ENCODE data around the gene POLN.

The POLN gene

GRCh38 chr4:2076908-2077536, 164.9 kb downstream of the POLN start:
- no peaks in the 10 kb centered on the region for H3K9me2 ChIP-seq (replicated peaks; ENCODE audit: low read depth, low read length)
- no peaks in the 10 kb centered on the region for H3K27me3 ChIP-seq (ENCODE audit: insufficient read depth, low read length, poor library complexity, severe bottlenecking)
- no peak overlapping the region for H3K9ac ChIP-seq (ENCODE audit: low read depth, low read length, poor library complexity, severe bottlenecking)
- no peaks in the 10 kb centered on the region for H3K4me1 ChIP-seq (ENCODE audit: insufficient read depth, low read length, poor library complexity, severe bottlenecking)
- no peaks in the 10 kb centered on the region for H4K20me1 ChIP-seq (ENCODE audit: insufficient read depth, low read length, poor library complexity, severe bottlenecking)
- no peak for TF ChIP-seq EZH2phosphoT487 (IDR thresholded peaks at IDR 0.05; ENCODE audit: borderline replicate concordance)
- TF ChIP-seq, protein P1, sequence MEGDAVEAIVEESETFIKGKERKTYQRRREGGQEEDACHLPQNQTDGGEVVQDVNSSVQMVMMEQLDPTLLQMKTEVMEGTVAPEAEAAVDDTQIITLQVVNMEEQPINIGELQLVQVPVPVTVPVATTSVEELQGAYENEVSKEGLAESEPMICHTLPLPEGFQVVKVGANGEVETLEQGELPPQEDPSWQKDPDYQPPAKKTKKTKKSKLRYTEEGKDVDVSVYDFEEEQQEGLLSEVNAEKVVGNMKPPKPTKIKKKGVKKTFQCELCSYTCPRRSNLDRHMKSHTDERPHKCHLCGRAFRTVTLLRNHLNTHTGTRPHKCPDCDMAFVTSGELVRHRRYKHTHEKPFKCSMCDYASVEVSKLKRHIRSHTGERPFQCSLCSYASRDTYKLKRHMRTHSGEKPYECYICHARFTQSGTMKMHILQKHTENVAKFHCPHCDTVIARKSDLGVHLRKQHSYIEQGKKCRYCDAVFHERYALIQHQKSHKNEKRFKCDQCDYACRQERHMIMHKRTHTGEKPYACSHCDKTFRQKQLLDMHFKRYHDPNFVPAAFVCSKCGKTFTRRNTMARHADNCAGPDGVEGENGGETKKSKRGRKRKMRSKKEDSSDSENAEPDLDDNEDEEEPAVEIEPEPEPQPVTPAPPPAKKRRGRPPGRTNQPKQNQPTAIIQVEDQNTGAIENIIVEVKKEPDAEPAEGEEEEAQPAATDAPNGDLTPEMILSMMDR (conservative IDR thresholded peaks at IDR 0.05; ENCODE audit: low read length): no peak
- no peaks in the 10 kb centered on the region for H3F3A ChIP-seq (ENCODE audit: low read depth)
- no peaks in the 10 kb centered on the region for H3K9me3 ChIP-seq (ENCODE audit: insufficient read depth, low read depth, low read length)
- H3K4me3 ChIP-seq (ENCODE audit: low read length, poor library complexity, severe bottlenecking): no peak overlapping the region
- H3K36me3 ChIP-seq (ENCODE audit: insufficient read depth, low read length): no peaks in the 10 kb centered on the region
- no peak overlapping the region for H2AFZ ChIP-seq (ENCODE audit: low read length)
- no peak overlapping the region for H3K4me2 ChIP-seq (ENCODE audit: low read depth, low read length, poor library complexity, severe bottlenecking)
- no peaks in the 10 kb centered on the region for H3K79me2 ChIP-seq (ENCODE audit: insufficient read depth, low read length)

DNA sequence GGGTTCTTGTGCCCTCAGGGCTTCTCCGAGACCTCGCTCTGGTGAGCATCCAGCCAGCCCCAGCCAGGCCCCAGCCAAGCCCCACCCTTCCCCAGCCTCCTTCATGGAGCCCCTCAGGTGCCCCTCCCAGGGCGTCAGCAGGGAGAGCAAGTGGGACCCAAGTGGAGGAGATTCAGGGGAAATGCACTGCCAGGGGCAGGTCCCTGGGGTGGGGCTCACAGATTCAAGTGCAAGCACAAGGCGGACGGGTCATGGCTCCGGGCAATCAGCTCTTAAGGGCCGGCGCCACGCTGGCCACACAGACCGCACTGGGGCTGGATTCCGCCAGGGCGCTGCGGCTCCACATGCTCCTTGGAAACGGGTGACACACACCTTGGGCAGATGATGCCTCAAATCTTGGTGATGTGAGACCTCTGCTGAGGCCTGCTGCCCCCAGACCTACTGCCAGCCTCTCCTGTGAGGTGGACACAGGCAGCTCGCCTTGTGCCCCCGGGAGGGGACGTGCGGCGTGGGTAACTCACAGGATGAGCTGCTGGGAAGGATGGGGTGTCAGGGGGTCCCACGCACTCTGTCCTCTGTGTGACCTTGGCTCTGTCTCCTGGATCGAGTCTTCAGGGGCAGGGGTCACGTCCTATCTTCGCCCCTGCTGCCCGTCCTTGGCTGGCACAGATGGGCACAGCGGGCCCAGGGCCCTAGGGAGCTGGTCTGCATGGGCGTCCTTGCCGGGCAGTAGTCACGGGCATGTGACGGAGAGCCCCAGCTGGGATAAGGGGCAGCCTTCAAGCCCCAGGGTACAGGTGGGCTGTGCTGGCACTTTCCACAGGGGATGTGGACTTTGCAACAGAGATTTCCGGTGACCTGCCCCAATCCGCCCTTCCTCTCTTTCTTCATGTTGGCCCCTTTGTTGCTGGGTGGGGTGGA, 165.7 kb downstream of the POLN start:
- no peaks in the 10 kb centered on the region for H3F3A ChIP-seq (ENCODE audit: low read depth)
- H3K9ac ChIP-seq (ENCODE audit: low read depth, low read length, poor library complexity, severe bottlenecking): no peak overlapping the region
- no peaks in the 10 kb centered on the region for H3K36me3 ChIP-seq (ENCODE audit: insufficient read depth, low read length)
- H3K4me3 ChIP-seq (ENCODE audit: low read length, poor library complexity, severe bottlenecking): no peak overlapping the region
- TF ChIP-seq, protein P1 (conservative IDR thresholded peaks at IDR 0.05; ENCODE audit: low read length): no peak
- no peak for TF ChIP-seq EZH2phosphoT487 (IDR thresholded peaks at IDR 0.05; ENCODE audit: borderline replicate concordance)
- H3K9me2 ChIP-seq (replicated peaks; ENCODE audit: low read depth, low read length): no peaks in the 10 kb centered on the region
- H2AFZ ChIP-seq (ENCODE audit: low read length): no peak overlapping the region
- no peak overlapping the region for H3K4me2 ChIP-seq (ENCODE audit: low read depth, low read length, poor library complexity, severe bottlenecking)
- no peaks in the 10 kb centered on the region for H3K27me3 ChIP-seq (ENCODE audit: insufficient read depth, low read length, poor library complexity, severe bottlenecking)
- H3K79me2 ChIP-seq (ENCODE audit: insufficient read depth, low read length): no peaks in the 10 kb centered on the region
- no peaks in the 10 kb centered on the region for H4K20me1 ChIP-seq (ENCODE audit: insufficient read depth, low read length, poor library complexity, severe bottlenecking)
- no peaks in the 10 kb centered on the region for H3K4me1 ChIP-seq (ENCODE audit: insufficient read depth, low read length, poor library complexity, severe bottlenecking)
- H3K9me3 ChIP-seq (ENCODE audit: insufficient read depth, low read depth, low read length): no peaks in the 10 kb centered on the region

GRCh38 chr4:2075171-2075986, 166.5 kb downstream of the POLN start:
- Histone ChIP-seq H3K27me3 (ENCODE audit: insufficient read depth, low read length, poor library complexity, severe bottlenecking) (no peaks in the 10 kb centered on the region), H3F3A (ENCODE audit: low read depth) (no peaks in the 10 kb centered on the region), H3K9me3 (ENCODE audit: insufficient read depth, low read depth, low read length) (no peaks in the 10 kb centered on the region), H2AFZ (ENCODE audit: low read length) (no peak overlapping the region), H3K4me3 (ENCODE audit: low read length, poor library complexity, severe bottlenecking) (no peak overlapping the region), H4K20me1 (ENCODE audit: insufficient read depth, low read length, poor library complexity, severe bottlenecking) (no peaks in the 10 kb centered on the region), H3K4me1 (ENCODE audit: insufficient read depth, low read length, poor library complexity, severe bottlenecking) (no peaks in the 10 kb centered on the region), H3K79me2 (ENCODE audit: insufficient read depth, low read length) (no peaks in the 10 kb centered on the region), H3K4me2 (ENCODE audit: low read depth, low read length, poor library complexity, severe bottlenecking) (no peak overlapping the region), H3K36me3 (ENCODE audit: insufficient read depth, low read length) (no peaks in the 10 kb centered on the region), H3K9me2 (replicated peaks; ENCODE audit: low read depth, low read length) (no peaks in the 10 kb centered on the region), H3K9ac (ENCODE audit: low read depth, low read length, poor library complexity, severe bottlenecking) (no peak overlapping the region)
- TF ChIP-seq EZH2phosphoT487 (IDR thresholded peaks at IDR 0.05; ENCODE audit: borderline replicate concordance): no peak
- TF ChIP-seq, protein P1 (conservative IDR thresholded peaks at IDR 0.05; ENCODE audit: low read length): no peak

All from Loucy (cell line).